CD4-positive, alpha-beta T cell treated with Interleukin-4 for 4 hours (primary cell): ENCODE measurements around the gene RPL13.

Experiments
- DNase-seq: peaks from one replicate; pipeline ENCODE4 v3.0.0-alpha.2; 2020

Gene RPL13

DNA sequence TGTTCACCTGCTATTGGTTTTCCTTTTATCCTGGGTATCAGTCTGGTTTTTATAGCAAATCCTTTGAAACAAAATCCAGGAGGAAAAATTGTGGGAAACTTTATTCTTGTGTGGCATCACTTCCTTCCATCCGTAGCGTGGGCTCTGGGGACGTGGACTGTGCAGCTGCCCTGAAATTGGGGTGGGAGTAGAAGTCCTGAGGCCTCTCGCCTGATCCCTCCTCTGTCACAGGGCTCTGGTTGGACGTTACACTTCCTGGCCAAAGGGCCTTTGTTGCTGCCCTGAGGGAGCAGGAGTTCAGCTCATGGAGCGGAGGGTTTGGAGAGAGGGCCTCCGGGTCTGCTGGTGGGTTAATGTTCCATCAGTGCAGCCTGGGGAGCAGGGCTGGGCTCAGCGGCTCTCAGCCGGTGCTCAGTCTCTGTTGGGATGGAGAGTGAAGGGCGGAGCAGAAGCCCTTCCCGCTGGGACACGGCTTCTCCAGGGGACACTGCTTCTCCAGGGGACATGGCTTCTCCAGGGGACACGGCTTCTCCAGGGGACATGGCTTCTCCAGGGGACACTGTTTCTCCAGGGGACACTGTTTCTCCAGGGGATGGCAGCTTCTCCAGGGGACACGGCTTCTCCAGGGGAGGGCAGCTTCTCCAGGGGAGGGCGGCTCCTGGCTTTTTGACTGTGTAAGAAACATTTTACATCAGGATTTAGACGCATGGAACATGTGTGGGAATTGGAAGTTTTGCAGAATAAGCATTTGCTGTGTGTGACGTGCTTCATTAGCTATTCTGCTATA lies 15.2 kb upstream of the RPL13 start:
- no peak for DNase-seq

GRCh38 chr16:89545831-89546574 lies 14.5 kb upstream of the RPL13 start:
- DNase-seq = no peak

DNA sequence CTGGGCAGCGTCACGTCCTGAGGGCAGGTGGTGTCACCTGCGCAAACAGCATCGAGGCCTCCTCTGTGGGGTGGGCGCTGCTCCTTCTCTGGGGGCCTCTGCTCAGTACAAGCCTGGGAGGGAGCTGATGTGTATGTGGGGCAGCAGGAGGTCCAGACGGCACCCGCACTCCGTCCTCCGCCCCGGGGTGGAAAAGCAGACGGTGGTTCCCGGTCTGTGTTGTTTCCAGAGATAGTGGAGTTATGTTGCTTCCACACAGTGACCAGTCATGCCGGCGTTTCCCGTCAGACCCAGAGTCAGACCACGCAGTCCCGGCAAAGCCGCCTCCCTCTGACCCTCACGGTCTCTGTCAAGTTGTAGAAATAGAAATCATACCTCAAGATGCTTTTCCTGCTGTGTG lies 13.7 kb upstream of the RPL13 start:
- DNase-seq = no peak

- DNase-seq = no peak
These were observed 13.2 kb upstream of the RPL13 start for GRCh38 chr16:89547291-89547690.

GRCh38 chr16:89547860-89548259 lies 12.6 kb upstream of the RPL13 start:
- no peak for DNase-seq

DNA sequence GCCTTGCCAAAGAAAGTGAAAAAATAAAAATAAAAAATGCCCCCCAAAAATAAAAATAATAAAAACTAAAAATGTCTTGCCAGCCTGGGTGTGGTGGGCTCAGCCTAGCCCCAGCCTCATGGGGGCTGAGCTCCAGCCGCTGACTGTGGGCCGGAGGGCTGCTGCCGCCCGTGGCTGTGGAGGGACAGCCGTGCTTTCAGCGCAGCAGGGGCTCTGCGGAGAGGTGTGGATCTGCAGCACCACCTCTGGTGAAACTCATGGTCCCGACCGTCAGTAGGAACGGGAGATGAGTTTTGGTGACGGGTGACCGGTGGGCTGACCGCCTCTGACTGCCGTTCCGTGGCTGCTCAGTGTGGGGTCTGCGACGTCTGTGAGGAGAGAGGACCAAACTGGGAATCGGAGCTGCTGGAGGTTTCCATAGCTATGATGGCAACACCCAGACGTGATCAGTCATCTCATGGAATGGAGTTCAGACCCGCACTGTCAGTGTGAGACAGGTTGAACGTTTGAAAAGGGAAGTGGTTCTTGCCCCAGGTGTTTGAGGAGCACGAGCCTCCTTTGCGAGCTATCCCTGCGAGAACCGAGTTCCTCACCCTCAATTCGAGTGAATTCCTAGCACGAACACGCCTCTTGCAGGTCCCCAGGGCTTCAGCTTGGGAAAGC lies 12.0 kb upstream of the RPL13 start:
- no peak for DNase-seq

DNA sequence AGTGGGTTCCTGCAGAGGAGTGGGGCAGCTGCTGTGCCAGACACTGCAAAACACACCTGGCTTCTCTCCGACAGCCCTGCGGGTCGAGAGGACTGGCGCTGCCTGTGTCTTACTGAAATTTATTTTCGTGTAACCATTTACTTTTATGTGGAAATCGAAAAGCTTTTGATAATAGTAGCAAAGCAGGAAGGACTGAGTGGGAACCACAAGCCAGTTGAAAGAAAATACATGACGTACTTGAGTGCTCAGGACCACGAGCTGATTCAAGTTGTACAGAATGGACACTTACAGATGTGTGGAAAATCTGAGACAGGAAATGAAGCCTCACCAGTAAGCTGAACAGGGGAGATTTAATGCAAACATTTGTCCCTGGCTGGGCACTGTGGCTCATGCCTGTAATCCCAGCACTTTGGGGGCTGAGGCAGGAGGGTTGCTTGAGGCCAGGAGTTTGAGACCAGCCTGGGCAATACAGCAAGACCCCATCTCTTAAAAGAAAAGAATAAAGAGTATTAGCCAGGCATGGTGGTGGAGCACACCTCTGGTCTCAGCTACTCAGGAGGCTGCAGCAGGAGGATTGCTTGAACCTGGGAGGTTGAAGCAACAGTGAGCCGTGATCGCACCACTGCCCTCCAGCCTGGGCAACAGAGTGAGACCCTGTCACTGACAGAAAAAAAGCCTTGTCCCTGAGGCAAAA lies 11.3 kb upstream of the RPL13 start:
- no peak for DNase-seq

DNA sequence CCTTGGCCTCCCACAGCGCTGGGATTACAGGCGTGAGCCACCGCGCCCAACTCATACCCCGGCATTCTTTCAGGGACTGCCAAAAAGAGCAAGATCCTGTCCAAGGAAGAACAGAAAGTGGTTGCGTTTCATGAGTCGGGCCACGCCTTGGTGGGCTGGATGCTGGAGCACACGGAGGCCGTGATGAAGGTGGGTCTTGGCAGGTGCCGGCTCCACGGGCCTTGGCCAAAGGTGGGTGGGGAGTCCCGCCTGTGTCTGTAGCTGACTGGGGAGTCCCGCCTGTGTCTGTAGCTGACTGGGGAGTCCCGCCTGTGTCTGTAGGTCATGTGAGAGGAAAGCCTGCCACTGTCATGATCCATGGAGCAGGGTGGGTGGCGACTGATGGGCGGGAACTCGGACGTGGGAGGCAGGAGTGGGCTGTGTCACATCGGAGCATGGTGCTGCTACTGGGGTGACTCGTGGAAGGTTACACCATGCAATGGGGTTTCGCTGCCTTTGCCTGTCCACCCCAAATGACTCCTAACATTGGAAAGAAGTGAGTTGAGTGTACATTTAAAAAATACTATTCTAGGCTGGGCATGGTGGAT lies 10.0 kb upstream of the RPL13 start:
- no peak for DNase-seq

GRCh38 chr16:89552329-89552728 lies 8.2 kb upstream of the RPL13 start:
- no peak for DNase-seq

DNA sequence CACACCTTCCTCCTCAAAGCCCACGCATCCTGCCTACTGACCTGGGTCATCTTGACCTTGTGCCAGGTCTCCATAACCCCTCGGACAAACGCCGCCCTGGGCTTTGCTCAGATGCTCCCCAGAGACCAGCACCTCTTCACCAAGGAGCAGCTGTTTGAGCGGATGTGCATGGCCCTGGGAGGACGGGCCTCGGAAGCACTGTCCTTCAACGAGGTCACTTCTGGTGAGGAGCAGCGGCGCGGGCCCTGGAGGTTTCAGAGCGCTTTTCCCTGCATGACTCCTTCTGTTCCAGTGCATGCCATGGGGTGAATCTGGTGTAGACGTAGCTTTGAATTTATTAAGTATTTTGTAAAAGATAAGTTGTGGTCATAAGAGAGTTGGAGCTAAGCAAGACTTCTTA lies 7.6 kb upstream of the RPL13 start:
- no peak for DNase-seq

- no peak for DNase-seq
These were observed 6.7 kb upstream of the RPL13 start for GRCh38 chr16:89553733-89554132.

GRCh38 chr16:89554343-89554742 lies 6.1 kb upstream of the RPL13 start:
- DNase-seq = no peak

- DNase-seq = no peak
These were observed 5.2 kb upstream of the RPL13 start for GRCh38 chr16:89555265-89555664.

DNA sequence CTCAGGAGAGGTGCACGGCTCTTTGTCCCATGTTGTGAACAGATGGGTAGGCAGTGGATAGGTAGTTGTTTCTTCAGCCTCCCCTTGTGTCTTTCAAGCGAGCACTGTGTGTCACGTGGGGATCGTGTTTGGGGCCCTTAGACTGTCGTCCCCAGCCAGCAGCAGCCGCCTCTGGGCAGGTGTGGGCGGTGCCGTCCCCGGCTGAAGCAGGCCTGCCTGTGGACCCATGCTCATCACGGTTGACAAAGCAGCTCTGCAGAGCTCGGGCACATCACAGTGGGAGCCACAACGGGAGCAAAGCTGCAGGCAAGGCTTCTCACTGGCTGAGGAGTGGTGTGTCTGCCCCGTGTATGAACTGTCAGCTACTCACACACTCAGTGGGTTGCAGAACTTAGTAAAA lies 4.7 kb upstream of the RPL13 start:
- DNase-seq = no peak

GRCh38 chr16:89556750-89557689 lies 3.5 kb upstream of the RPL13 start:
- peak; percentile 79 for DNase-seq

DNA sequence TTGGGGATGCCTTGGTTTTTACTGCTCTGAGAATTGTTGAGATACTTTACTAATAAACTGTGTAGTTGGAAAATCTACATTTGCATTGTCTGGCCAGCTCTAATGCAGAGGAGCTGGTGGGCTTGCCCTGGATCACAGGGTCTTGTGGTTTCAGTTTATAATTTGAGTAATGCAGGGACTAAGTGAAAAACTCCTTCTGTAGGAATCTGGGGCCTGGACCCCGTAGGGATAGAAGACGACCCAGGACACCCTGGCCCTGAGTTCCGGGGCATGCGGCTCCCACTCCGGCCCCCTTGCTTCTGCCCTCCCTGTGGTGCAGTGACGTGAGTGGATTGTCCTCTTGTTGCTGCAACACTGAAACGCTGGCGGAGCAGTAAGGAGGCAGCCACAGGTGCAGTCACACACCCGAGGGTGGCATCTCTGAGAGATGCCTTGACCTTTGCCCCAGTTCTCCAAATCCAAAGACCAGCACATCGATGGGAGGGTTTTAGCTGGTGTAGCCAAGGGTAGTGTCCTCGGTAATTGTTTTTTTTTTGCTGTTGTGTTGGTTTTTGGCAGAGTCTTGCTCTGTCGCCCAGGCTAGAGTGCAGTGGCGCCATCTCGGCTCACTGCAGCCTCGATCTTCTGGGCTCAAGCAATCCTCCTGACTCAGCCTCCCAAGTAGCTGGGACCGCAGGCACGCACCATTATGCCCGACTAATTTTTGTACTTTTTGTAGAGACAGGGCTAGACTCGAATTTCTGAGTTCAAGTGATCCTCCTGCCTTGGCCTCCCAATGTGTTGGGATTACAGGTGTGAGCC lies 2.6 kb upstream of the RPL13 start:
- no peak for DNase-seq

- DNase-seq = no peak
These were observed 831 bp downstream of the RPL13 start for GRCh38 chr16:89561142-89561883.

GRCh38 chr16:89561884-89562599 lies 1.6 kb downstream of the RPL13 start:
- no peak for DNase-seq

DNA sequence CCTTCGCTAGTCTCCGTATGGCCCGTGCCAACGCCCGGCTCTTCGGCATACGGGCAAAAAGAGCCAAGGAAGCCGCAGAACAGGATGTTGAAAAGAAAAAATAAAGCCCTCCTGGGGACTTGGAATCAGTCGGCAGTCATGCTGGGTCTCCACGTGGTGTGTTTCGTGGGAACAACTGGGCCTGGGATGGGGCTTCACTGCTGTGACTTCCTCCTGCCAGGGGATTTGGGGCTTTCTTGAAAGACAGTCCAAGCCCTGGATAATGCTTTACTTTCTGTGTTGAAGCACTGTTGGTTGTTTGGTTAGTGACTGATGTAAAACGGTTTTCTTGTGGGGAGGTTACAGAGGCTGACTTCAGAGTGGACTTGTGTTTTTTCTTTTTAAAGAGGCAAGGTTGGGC lies 2.5 kb downstream of the RPL13 start:
- no peak for DNase-seq
